ENCODE data around the gene FAM13C.

Gene FAM13C

DNA sequence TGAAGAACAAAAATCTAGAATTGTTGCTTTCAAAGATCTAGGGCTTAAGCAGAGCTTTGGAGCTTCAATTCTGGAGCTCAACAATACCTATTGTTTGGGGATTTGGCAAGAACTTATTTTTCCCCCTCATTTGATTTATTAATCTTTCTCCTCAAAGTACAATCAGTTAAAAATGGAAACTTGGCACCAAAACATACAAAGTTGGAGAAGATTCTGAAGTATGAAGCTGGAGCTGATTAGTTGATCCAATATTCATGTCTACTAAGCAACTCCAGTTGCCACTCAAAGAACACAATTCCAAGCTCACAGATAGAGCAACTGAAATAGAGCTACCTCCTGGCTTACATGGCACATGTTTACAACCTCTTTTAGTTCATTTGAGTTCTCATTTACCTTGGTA lies 3.8 kb downstream of the FAM13C start (continued):
- TF ChIP-seq, protein P1, sequence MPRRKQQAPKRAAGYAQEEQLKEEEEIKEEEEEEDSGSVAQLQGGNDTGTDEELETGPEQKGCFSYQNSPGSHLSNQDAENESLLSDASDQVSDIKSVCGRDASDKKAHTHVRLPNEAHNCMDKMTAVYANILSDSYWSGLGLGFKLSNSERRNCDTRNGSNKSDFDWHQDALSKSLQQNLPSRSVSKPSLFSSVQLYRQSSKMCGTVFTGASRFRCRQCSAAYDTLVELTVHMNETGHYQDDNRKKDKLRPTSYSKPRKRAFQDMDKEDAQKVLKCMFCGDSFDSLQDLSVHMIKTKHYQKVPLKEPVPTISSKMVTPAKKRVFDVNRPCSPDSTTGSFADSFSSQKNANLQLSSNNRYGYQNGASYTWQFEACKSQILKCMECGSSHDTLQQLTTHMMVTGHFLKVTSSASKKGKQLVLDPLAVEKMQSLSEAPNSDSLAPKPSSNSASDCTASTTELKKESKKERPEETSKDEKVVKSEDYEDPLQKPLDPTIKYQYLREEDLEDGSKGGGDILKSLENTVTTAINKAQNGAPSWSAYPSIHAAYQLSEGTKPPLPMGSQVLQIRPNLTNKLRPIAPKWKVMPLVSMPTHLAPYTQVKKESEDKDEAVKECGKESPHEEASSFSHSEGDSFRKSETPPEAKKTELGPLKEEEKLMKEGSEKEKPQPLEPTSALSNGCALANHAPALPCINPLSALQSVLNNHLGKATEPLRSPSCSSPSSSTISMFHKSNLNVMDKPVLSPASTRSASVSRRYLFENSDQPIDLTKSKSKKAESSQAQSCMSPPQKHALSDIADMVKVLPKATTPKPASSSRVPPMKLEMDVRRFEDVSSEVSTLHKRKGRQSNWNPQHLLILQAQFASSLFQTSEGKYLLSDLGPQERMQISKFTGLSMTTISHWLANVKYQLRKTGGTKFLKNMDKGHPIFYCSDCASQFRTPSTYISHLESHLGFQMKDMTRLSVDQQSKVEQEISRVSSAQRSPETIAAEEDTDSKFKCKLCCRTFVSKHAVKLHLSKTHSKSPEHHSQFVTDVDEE (CRISPR knock-in tag; IDR thresholded peaks at IDR 0.05), result no peak
- TF ChIP-seq, protein P2, sequence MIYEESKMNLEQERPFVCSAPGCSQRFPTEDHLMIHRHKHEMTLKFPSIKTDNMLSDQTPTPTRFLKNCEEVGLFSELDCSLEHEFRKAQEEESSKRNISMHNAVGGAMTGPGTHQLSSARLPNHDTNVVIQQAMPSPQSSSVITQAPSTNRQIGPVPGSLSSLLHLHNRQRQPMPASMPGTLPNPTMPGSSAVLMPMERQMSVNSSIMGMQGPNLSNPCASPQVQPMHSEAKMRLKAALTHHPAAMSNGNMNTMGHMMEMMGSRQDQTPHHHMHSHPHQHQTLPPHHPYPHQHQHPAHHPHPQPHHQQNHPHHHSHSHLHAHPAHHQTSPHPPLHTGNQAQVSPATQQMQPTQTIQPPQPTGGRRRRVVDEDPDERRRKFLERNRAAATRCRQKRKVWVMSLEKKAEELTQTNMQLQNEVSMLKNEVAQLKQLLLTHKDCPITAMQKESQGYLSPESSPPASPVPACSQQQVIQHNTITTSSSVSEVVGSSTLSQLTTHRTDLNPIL (CRISPR knock-in tag; IDR thresholded peaks at IDR 0.05; ENCODE audit: low read depth), result no peak

DNA sequence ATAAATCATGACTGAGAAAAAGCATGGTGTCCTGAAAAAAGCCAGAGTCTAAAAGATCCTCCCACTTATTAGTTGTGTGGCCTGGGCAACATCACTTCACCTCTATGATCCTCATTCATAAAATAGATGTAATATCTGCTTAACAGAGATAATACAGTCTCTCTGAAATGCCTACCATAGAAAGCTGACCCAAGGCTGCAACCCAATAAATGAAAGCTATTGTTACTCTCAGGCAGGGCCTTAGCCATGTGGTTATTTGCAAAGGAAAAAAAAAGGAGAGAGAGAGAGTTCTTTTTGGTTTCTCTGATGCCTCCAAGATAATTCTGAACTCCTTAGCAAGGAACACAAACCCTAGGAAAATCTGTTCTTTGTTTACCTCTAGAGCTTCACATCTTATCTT lies 7.9 kb downstream of the FAM13C start:
- TF ChIP-seq, protein P3, sequence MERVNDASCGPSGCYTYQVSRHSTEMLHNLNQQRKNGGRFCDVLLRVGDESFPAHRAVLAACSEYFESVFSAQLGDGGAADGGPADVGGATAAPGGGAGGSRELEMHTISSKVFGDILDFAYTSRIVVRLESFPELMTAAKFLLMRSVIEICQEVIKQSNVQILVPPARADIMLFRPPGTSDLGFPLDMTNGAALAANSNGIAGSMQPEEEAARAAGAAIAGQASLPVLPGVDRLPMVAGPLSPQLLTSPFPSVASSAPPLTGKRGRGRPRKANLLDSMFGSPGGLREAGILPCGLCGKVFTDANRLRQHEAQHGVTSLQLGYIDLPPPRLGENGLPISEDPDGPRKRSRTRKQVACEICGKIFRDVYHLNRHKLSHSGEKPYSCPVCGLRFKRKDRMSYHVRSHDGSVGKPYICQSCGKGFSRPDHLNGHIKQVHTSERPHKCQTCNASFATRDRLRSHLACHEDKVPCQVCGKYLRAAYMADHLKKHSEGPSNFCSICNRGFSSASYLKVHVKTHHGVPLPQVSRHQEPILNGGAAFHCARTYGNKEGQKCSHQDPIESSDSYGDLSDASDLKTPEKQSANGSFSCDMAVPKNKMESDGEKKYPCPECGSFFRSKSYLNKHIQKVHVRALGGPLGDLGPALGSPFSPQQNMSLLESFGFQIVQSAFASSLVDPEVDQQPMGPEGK (CRISPR knock-in tag; IDR thresholded peaks at IDR 0.05; ENCODE audit: borderline replicate concordance), result no peak
- TF ChIP-seq ZNF8 (CRISPR knock-in tag; IDR thresholded peaks at IDR 0.05) (no peak), ZFP30 (CRISPR knock-in tag; IDR thresholded peaks at IDR 0.05) (no peak), BACH2 (CRISPR knock-in tag; IDR thresholded peaks at IDR 0.05; ENCODE audit: borderline replicate concordance) (no peak)
- TF ChIP-seq, protein P4, sequence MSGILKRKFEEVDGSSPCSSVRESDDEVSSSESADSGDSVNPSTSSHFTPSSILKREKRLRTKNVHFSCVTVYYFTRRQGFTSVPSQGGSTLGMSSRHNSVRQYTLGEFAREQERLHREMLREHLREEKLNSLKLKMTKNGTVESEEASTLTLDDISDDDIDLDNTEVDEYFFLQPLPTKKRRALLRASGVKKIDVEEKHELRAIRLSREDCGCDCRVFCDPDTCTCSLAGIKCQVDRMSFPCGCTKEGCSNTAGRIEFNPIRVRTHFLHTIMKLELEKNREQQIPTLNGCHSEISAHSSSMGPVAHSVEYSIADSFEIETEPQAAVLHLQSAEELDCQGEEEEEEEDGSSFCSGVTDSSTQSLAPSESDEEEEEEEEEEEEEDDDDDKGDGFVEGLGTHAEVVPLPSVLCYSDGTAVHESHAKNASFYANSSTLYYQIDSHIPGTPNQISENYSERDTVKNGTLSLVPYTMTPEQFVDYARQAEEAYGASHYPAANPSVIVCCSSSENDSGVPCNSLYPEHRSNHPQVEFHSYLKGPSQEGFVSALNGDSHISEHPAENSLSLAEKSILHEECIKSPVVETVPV (CRISPR knock-in tag; IDR thresholded peaks at IDR 0.05), result no peak
- peak; percentile 53; the same call in 1 of the 3 replicates for ATAC-seq

DNA sequence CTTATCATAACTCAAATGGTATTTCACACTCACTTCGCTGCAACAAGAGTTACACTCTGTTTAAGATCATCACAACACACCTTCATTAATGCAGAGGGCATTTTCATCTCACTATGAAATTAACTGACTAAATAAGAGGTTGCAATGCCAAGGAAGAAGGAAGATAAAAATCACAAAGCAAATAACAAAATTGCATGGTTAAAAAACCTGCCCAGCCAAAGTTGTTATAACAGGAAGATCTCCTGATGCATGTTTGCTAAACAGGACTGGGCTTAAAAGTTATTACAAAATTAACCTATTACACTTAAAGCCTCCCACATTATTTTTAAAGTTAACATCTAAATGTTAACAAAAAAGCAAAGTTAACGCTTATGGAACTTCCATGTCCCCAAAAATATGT lies 11.8 kb downstream of the FAM13C start:
- TF ChIP-seq ZFP3 (CRISPR knock-in tag; IDR thresholded peaks at IDR 0.05) (no peak), RARB (CRISPR knock-in tag; IDR thresholded peaks at IDR 0.05) (no peak), ZFP30 (CRISPR knock-in tag; IDR thresholded peaks at IDR 0.05) (no peak), TCF4 (CRISPR knock-in tag; IDR thresholded peaks at IDR 0.05; ENCODE audit: borderline replicate concordance) (no peak), ZNF8 (CRISPR knock-in tag; IDR thresholded peaks at IDR 0.05) (no peak), ISL1 (CRISPR knock-in tag; IDR thresholded peaks at IDR 0.05) (no peak), BACH2 (CRISPR knock-in tag; IDR thresholded peaks at IDR 0.05; ENCODE audit: borderline replicate concordance) (no peak), ZNF565 (CRISPR knock-in tag; conservative IDR thresholded peaks at IDR 0.05; ENCODE audit: low read depth) (no peak), CSDC2 (CRISPR knock-in tag; IDR thresholded peaks at IDR 0.05) (no peak), ARNTL (CRISPR knock-in tag; IDR thresholded peaks at IDR 0.05; ENCODE audit: borderline replicate concordance, low read depth) (no peak), ESRRG (CRISPR knock-in tag; IDR thresholded peaks at IDR 0.05) (no peak), ZNF70 (CRISPR knock-in tag; IDR thresholded peaks at IDR 0.05) (no peak), SNAI2 (CRISPR knock-in tag; IDR thresholded peaks at IDR 0.05) (no peak), TOX (CRISPR knock-in tag; IDR thresholded peaks at IDR 0.05; ENCODE audit: borderline replicate concordance) (no peak)
- TF ChIP-seq, protein P5, sequence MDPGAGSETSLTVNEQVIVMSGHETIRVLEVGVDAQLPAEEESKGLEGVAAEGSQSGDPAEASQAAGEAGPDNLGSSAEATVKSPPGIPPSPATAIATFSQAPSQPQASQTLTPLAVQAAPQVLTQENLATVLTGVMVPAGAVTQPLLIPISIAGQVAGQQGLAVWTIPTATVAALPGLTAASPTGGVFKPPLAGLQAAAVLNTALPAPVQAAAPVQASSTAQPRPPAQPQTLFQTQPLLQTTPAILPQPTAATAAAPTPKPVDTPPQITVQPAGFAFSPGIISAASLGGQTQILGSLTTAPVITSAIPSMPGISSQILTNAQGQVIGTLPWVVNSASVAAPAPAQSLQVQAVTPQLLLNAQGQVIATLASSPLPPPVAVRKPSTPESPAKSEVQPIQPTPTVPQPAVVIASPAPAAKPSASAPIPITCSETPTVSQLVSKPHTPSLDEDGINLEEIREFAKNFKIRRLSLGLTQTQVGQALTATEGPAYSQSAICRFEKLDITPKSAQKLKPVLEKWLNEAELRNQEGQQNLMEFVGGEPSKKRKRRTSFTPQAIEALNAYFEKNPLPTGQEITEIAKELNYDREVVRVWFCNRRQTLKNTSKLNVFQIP (CRISPR knock-in tag; IDR thresholded peaks at IDR 0.05; ENCODE audit: borderline replicate concordance, low read depth), result no peak
- TF ChIP-seq, protein P1 (CRISPR knock-in tag; IDR thresholded peaks at IDR 0.05), result no peak
- no peak for ATAC-seq
